Stimulated activated CD8-positive, alpha-beta memory T cell treated with anti-CD3 and anti-CD28 coated beads, Interleukin-12 subunit alpha, Interleukin-12 subunit beta, amount 100 ng/mL, for 24 hours (primary cell): ENCODE data around the gene KRT73.

Experiments used
- DNase-seq: peaks from one replicate; pipeline ENCODE4 v3.0.0-alpha.2; 2020; ENCODE audit errors: extremely low read depth

KRT73 gene

GRCh38 chr12:52570511-52570910 lies 47.8 kb downstream of the KRT73 start:
- no peak for DNase-seq

DNA sequence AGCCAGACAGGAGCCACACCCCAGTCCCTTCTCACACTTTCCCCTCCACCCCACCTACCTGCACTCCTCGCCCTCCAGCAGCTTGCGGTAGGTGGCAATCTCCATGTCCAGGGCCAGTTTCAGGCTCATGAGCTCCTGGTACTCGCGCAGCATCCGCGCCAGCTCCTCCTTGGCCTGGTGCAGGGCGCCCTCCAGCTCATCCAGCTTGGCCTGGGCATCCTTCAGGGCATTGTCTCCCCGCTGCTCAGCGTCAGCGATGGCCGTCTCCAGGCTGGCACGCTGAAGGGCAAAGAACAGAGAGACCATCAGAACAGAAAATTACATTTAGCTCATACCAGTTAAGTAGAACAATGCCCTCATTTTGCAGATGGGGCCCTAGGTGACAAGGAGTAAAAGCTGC lies 50.2 kb downstream of the KRT73 start:
- no peak for DNase-seq

DNA sequence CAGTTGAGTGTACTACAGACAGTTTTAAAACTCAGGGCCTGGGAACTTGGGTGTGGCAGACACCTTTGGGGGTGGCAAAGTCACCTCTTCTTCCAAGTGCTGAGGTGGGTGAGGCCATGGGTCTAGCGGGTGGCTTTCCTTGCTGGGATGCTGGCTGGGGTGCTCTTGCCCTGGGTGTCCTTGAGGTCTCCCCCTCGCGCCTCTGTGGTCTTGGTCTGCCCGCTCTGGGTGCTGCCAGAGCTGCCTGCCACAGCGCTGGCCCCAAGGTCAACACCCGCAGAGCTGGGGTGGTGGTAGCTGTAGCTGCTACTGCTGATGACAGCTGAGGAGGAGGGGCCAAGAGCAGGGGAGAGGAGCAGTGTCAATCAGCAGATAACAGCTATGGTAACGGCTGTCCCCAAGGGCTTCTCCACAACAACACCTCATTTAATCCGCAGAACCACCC lies 51.5 kb downstream of the KRT73 start:
- peak; percentile 11 for DNase-seq

DNA sequence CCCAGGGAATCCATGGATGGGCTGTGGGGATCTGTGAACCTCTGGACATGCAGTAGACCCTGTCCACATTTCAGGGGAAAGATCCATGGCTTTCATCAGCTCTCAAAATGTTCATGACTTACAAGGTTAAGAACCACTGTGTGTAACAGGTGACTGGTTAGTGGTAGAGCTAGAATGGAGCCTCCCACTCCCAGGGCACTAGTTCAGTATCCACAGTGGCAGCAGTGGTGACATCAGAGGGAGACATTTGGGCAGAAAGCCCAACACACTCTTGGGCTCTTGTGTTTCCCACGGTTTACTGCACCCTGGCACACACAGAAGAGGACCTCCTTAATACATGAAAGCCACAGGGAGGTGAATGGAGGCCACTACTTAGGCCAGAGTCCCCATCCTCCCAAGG lies 53.8 kb downstream of the KRT73 start:
- no peak for DNase-seq

DNA sequence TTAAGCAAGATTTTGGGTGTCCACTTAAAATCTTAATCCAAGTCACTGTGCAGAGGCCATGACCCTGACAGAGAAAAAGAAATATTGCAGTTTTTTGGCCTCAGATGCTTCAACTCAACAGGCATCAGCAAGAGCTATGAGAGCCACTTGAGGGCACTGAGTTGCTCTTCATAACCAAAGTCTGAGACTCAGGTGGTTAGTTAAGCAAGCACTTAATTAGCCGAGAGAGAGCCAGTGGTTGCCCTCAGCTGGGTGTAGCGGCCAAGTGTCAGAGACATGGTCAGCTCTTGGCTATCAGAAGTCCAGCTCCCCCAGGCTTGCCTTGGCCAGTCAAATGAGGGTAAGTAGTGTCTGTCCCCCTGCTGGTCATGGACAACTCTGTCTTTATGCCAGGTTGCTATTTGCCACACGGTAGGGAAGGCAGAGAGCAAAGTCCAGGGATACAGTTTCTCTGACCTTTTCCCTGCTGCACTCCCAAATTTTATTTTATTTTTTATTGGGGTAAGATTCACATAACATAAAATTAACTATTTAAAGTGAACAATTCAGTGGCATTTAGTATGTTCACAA lies 56.4 kb downstream of the KRT73 start:
- DNase-seq = no peak

GRCh38 chr12:52559979-52560378 lies 58.4 kb downstream of the KRT73 start:
- DNase-seq = no peak

GRCh38 chr12:52558781-52559445 lies 59.4 kb downstream of the KRT73 start:
- DNase-seq = no peak
